NCI-H748 (cell line): Measurements from ENCODE around the gene UBL7.

ENCODE experiments used
- DNase-seq: peaks from one replicate; lab custom pipeline; 2025; ENCODE audit not compliant: unreplicated experiment; lab: John Stamatoyannopoulos, UW

The UBL7 gene

GRCh38 chr15:74409225-74409624, 51.7 kb downstream of the UBL7 start:
- no peak for DNase-seq

- no peak for DNase-seq
These were observed 52.1 kb downstream of the UBL7 start for GRCh38 chr15:74408815-74409214.

- DNase-seq, result no peak
These were observed 52.6 kb downstream of the UBL7 start for GRCh38 chr15:74408385-74408784.

GRCh38 chr15:74406992-74407705, 53.8 kb downstream of the UBL7 start:
- DNase-seq, result no peak

GRCh38 chr15:74406517-74406916, 54.4 kb downstream of the UBL7 start:
- DNase-seq, result no peak

- DNase-seq, result no peak
These were observed 55.1 kb downstream of the UBL7 start for GRCh38 chr15:74405823-74406222.

GRCh38 chr15:74403991-74404563, 56.9 kb downstream of the UBL7 start:
- DNase-seq, result no peak

GRCh38 chr15:74403588-74403919, 57.4 kb downstream of the UBL7 start:
- no peak for DNase-seq

- DNase-seq, result no peak
These were observed 57.9 kb downstream of the UBL7 start for GRCh38 chr15:74402873-74403587.

- DNase-seq, result no peak
These were observed 58.6 kb downstream of the UBL7 start for GRCh38 chr15:74402337-74402841.

GRCh38 chr15:74400915-74401757, 59.8 kb downstream of the UBL7 start:
- DNase-seq, result no peak

GRCh38 chr15:74400313-74400860, 60.6 kb downstream of the UBL7 start:
- DNase-seq, result no peak

GRCh38 chr15:74399511-74400312, 61.2 kb downstream of the UBL7 start:
- DNase-seq, result no peak

GRCh38 chr15:74399100-74399499, 61.9 kb downstream of the UBL7 start:
- no peak for DNase-seq

- DNase-seq, result no peak
These were observed 62.8 kb downstream of the UBL7 start for GRCh38 chr15:74398183-74398582.

GRCh38 chr15:74397239-74398068, 63.5 kb downstream of the UBL7 start:
- DNase-seq, result no peak

- DNase-seq, result no peak
These were observed 64.3 kb downstream of the UBL7 start for GRCh38 chr15:74396445-74397238.

GRCh38 chr15:74396146-74396438, 64.9 kb downstream of the UBL7 start:
- DNase-seq, result no peak
